HG03378 (cell line): ENCODE results near the gene SPEN.
A peak's percentile ranks its signal among the peaks of the same experiment; 100 is the strongest.
"Not testable (repeated sequence)": the region's sequence is repeated elsewhere in the genome, so short reads cannot be mapped to it uniquely, and the experiment has no call there.

Source experiments
- ATAC-seq: cut with Tn5 transposase; IDR thresholded peaks from one replicate; pipeline ENCODE4 v1.9.1; 2021; ENCODE audit warnings: mild to moderate bottlenecking, moderate library complexity; ENCODE audit not compliant: unreplicated experiment

Gene SPEN

DNA sequence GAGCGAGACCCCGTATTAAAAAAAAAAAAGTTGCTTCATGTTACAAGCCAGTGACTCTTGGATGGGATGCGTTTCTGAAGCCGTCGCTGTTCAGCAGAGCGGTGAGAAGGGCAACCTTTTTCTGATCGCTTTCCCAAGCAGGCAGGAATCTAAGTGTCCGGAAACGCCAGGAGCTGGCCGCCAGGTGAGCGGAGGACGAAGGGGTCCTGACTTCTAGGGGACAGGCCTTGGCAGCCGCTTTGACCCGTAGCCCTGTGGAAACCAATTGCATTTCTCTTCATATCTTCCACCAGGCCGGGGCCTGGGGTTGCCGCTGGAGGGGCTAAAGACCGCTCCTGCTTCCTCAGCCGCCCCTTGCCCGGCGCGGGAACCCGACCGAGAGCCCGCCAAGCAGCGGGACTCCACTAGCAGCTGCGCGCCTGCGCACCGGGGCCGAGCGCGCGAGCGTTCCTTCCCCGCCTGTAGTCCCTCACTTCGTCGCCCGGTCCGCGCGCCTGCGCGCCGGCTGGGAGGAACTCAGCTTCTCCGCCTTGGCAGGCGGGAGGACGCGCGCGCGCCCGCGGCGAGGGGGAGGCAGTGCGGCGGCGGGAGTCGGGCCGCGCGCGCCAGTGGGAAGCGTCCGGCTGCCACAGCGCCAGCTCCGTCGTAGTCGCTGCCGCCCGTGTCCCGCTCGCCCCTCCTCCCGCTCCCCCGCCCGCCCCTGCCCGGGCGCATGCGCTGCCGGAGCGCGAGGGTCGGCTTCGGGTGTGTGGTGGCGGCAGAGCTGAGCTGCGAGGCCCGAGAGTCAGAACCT lies at the start of gene SPEN:
SPEN (plus strand) TSS at position 608 of the 793 bp plus-strand sequence. CDS start 361 bp downstream, outside the sequence.
- ATAC-seq: peak; percentile 37

GRCh38 chr1:15799004-15799867 lies 48.3 kb upstream of the SPEN start:
- ATAC-seq: no peak

- ATAC-seq: no peak
These were observed 47.3 kb upstream of the SPEN start for GRCh38 chr1:15799928-15800835.

DNA sequence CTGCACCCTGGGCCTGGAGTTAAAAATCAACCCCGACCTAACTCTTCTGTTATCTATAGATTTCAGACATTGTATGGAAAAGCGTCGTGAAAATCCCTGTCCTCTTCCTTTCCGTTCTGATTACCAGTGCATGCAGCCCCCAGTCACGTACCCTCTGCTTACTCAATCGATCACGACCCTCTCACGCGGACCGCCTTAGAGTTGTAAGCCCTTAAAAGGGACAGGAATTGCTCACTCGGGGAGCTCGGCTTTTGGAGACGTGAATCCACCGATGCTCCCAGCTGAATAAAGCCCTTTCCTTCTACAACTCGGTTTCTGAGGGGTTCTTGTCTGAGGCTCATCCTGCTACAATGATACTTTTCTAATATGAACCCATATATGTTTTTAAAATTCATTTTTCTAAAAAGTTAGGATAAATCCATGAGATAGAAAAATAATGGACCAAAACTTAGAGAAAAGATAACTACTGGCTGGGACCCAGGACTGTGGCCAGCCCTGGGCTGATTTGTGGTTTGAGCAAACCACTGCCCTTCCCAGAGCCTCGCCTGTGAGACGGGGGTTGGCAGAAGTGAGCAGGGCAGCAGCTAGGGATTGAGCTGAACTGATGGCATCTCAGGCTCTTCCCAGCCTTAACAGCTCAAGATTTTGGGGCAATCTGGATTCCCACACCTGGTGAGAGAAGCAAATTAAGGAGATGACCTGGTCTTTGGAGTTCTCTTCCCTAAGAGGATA lies 45.1 kb upstream of the SPEN start:
- ATAC-seq: no peak

- no peak for ATAC-seq
These were observed 44.1 kb upstream of the SPEN start for GRCh38 chr1:15803380-15803779.

GRCh38 chr1:15804060-15804459 lies 43.4 kb upstream of the SPEN start:
- no peak for ATAC-seq

- no peak for ATAC-seq
These were observed 40.4 kb upstream of the SPEN start for GRCh38 chr1:15807121-15807520.

DNA sequence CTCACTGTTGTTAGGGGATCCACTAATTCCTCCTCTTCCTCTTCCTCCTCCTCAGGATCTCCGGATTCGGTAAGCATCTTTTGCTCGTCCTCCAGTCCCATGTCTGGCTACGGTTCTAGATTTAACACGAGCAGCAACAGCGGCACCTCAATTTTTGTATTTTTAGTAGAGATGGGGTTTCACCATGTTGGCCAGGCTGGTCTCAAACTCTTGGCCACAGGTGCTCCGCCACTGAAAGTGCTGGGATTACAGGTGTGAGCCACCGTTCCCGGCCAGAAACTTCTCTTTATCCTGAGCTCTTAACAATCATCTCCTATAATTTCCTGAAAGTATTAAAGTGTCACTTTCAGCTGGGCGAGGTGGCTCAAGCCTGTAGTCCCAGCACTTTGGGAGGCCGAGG lies 40.0 kb upstream of the SPEN start, which contains the start of gene UQCRHL:
UQCRHL (minus strand) TSS at position 101 of the 400 bp plus-strand sequence; CDS start at position 101, 0 bp downstream.
- ATAC-seq: not testable (repeated sequence)

DNA sequence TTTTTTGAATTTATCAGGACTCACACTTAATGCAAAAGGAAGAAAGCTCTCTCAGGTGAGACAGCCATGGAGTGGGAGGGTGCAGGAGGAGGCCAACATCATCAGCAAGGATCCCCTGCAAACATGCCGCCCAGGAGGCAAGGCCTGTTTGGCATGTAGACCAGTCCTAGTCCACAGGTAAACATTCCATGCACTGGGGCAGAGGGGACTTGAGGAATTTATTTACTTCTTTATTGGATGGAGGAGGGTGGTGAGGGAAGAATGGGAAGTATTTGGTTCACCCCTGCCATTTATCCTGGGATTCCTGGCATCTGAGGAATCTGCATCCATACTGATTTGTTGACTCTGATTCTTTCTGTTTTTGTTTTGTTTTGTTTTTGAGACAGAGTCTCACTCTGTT lies 38.6 kb upstream of the SPEN start:
- no peak for ATAC-seq

DNA sequence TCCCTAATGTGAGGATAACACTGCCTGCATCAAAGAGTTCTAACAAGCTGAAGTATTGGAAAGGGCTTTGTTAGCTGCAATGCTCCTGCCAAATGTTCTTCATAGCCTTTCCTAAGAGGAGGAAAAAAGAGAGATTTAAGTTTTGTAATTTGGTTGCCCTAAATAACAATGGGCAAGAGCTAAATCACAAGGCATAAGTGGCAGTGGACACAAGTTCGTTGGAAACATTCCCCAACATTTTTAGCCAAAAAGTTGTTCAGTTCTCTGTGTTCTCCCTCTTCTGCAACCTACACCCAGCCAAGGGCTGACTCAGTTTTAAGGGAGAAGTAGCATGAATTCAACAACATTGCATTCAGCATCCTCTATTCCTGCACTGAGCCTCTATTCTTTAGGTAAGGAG lies 37.4 kb upstream of the SPEN start:
- no peak for ATAC-seq

DNA sequence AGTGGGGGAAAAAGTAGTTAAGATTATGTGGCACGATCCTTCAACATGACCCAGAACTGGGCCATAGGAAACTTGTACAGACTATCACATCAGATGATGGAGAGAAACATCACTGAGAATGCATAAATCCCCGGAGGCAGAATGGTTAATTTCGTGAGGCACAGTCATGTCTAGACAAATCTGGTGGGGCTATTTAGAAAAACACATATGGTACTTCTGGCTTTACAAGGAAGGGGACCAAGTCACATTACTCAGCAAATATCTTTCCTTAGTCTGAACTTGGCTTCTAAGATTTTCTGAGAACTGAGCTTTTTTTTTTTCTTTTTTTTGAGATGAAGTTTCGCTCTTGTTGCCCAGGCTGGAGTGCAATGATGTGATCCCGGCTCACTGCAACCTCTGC lies 30.8 kb upstream of the SPEN start:
- ATAC-seq: no peak

DNA sequence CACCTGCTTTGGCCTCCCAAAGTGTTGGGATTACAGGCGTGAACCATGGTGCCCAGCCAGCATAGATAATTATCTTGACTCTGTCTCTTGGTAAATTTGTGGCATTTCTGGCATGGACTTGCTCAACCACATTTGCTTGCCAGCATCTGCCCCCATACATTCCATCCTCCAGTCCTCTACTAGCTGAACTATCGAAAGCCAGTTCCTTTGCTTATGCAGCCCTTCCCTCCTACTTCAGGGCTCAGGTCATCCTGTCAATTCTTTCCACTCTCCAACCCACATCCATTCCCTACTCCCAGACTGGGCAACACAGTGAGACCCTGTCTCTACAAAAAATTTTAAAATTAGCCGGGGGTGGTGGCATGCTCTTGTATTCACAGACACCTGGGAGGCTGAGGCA lies 27.0 kb upstream of the SPEN start:
- ATAC-seq: no peak

DNA sequence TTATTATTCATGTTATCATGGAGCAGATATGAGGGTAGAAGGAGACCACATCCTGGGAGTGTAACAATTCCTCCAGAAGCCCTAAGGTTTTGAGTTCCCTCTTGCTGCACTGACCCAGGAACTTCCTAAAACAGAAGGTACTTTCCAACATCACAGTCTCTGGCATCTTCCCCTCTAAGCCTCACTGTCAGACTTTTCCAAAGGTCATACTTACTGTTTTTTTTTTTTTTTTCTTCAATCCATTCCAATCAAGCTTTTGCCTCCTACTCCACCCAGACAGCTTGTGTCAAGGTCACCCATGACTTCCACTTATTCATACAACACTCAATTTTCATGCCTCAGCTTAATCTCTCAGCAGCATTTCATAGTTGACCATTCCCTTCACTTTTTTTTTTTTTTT lies 21.7 kb upstream of the SPEN start:
- no peak for ATAC-seq

GRCh38 chr1:15826810-15827507 lies 20.5 kb upstream of the SPEN start:
- no peak for ATAC-seq

DNA sequence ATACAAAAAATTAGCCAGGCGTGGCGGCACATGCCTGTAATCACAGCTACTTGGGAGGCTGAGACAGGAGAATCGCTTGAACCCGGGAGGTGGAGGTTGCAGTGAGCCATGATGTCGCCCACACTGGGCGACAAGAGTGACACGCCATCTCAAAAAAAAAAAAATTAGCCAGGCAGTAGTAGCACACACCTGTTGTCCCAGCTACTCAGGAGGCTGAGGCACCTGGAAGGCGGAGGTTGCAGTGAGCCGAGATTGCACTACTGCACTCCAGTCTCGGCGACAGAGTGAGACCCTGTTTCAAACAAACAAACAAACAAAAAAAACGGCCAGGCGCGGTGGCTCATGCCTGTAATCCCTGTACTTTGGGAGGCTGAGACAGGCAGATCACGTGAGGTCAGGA lies 19.9 kb upstream of the SPEN start:
- not testable (repeated sequence) for ATAC-seq

GRCh38 chr1:15828931-15829330 lies 18.6 kb upstream of the SPEN start:
- ATAC-seq: not testable (repeated sequence)

DNA sequence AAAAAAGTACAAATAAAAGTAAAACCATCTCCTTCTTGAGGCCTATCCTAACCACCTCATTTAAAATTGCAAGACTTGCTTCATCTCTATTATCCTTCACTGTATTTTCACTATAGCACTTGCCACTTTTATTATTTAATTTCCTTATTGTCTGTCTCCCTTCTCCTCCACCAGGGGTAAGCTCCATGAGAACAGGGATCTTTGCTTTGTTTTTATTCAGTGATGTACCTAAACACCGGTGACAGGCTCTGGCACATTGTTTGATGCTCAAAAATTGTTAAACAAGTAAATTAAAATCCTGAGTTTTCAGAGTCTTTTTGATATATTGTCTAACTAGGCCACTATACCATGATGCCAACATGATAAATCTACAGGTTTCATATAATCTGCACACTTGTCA lies 17.2 kb upstream of the SPEN start:
- ATAC-seq: no peak

GRCh38 chr1:15833069-15833679 lies 14.3 kb upstream of the SPEN start:
- ATAC-seq: no peak

DNA sequence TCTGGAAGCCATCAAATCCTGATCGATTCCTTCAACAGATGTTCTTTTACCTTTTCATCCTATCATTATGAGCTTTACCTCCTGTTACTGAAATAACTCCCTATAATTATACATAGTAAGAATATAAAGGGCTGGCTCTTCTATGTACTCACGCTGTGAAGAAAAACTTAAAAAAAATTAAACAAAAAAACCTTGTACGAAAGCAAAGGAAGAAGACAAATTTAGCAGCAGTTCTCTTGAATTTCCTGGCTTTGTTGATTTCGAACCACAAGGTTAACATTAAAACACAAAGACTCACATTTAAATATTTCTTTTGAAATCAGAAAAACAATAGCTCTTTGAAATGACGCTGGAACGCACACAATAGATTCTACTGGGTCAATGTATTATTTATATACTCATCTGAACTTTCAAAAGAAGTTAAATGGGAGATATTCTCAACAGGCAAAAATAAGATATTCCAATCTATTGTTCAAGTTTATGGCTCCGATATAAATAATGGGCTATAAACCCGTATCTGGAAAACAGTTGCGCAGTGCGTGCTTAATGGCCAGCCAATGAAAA lies 13.6 kb upstream of the SPEN start:
- no peak for ATAC-seq
